Measurements from ENCODE around the gene SHC3. TPM values are rescaled to one million over a fixed set of nuclear protein-coding genes. Genes with fewer than 3 reads are reported as not detected.

The SHC3 gene
- total RNA-seq, 1 donor from 2014 or later: 10.8 TPM

DNA sequence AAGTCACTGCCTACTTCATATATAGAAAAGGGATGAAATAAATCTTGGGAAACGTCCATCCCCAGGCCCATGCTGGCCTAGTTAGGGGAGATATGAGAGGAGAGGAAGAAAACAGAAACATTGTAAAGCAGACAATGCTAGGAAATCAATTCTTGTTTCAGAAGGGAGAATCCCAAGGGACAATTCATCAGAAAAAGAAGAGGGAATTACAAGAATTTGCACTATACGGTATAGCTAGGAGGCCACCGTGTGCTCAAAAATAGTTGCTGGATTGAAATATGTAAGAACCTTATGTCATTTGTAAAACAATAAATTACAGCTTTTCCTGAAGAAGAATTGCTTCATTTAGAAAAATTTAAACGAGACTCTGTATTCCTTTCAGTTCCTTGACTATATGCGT is 8.3 kb upstream of the SHC3 start:
- no peak for DNase-seq (ENCODE audit: low read depth, low spot score)

DNA sequence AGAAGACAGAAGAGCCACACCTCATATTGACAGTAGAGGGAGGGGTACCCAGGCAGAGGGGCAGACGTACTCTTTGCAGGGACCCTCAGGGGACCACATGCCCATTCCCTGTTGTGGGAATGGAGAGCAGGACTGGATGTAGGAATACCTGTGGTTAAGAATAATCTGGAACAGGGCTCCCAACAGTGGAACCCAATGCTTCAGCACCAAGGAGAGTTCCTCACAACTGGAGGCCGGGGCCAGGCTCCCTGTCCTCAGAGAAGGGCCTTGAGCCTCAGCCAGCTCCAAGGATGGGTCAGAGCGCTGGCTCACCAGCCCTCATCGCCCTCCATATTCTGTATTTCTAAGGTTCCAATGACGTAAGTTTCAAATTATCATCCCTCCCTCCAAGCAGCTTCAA is 7.4 kb upstream of the SHC3 start:
- DNase-seq (ENCODE audit: low read depth, low spot score): no peak

DNA sequence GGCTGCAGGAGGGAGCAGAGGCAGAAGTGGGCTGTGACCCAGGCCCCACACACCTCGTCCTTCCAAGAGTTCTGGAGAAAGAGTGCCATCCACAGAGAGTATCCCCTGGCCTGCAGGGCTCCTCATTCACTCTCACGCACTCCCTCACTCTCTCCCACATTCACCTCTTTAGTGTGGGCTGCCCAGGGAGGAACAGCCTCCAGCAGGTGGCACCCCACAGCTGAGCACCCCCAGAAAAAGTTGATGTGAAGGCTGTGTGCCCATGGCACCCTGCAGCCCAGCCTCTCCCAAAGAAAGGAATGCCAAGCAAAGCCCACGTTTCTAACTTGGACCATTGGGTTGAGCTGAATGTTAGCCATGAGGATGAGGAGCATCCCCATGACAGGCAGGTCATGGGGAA is 4.5 kb upstream of the SHC3 start:
- DNase-seq (ENCODE audit: low read depth, low spot score): no peak

DNA sequence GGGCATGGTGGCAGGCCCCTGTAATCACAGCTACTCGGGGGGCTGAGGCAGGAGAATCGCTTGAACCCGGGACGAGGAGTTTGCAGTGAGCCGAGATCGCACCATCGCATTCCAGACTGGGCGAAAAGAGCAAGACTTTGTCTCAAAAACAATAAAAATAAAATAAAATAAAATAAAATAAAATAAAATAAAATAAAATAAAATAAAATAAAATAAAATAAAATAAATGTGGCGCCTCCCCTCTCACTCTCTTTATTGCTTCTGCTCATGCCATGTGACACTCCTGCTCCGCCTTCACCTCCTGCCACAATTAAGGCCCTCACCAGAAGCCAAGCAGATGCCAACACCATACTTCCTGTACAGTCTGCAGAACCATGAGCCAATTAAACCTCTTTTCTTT is 3.8 kb upstream of the SHC3 start:
- no peak for DNase-seq (ENCODE audit: low read depth, low spot score)

DNA sequence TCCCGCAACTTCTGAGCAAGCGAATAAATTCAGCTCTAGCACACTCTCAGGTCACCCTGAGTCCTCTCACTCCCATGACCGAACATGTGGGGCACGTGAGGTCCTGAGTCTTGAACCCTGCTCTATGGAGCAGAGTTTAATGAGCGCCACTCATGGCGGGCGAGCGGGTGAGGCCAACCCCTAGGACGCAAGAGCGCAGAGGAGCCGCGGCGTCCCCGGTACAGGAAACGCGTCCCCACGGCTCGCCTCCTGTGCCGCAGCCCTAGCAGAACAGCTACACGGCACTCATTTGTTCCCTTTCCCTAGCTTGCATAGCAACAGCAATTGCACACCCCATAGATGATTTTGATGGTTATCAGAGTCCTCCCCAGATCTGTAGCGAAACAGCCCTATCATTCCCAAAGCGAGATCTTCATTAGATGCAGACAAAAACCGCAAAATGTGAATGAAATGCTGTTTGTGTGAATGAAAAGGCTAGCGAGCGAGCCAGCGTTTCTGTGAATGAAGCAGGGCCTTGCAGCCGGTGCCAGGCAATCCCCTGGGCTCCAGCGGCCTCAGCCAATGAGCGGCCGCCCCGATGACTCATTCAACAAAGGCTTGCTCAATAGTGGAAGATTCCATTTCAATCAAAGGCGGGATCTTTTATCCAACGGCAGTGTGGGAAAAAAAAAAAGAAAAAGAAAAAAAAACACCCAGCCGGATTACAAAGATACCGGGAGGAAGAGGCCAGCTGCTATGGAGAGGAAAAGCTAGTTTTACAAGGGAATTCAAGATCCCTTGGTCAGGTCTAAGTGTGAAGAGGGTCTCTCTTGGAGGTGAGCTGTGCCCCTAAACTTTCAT is 1.5 kb upstream of the SHC3 start:
- DNase-seq (ENCODE audit: low read depth, low spot score): peak; percentile 85

DNA sequence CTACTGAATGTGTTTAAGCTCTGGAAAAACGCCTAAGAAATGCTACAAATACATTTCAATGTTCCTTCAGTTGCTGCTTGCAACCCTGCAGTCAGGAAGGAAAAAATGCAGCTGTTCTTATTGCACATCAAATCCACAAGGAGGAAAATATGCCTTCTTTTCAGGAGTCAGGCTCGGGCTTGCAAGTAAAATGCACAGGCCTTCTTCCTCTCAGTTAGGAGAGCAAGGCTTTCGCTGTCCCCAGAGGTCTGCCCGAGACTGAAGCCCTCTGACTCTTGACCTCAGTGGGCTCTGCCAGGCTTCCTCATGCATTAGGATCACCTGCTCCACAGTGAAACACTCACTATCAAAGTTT is 899 bp upstream of the SHC3 start:
- DNase-seq (ENCODE audit: low read depth, low spot score): no peak

DNA sequence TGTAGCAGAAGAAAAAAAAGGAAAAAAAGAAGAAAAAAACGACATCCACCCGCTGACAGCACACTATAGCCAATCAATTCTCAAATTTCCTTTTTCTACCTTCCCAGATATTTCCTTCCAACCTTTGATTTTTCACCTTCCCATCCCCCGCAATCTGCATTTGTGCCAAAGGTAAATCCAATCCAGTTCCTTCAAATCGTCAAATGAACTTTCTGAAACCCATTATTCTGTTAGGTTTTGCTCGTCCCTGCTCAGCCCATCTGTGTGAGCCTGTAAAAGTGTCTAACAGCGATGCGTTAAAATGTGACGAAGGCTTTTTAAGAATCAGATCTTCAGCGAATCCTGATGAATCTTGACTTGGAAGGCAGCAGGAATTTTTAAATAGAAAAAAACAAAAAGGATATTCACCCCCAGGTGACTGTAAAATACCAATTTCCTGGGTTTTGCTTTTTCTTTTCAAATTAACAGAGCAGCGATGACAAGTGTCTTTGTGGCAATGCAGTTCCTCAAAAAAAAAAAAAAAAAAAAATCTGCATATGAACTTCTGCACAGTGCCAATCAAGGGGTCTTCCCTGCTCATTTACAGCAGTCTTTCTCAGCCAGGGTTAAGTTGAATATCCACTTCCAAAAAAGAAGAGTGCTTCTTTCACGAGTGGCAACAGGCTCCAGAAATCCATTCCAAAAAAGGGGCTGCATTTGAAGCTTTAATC is 367 bp upstream of the SHC3 start:
- no peak for DNase-seq (ENCODE audit: low read depth, low spot score)

DNA sequence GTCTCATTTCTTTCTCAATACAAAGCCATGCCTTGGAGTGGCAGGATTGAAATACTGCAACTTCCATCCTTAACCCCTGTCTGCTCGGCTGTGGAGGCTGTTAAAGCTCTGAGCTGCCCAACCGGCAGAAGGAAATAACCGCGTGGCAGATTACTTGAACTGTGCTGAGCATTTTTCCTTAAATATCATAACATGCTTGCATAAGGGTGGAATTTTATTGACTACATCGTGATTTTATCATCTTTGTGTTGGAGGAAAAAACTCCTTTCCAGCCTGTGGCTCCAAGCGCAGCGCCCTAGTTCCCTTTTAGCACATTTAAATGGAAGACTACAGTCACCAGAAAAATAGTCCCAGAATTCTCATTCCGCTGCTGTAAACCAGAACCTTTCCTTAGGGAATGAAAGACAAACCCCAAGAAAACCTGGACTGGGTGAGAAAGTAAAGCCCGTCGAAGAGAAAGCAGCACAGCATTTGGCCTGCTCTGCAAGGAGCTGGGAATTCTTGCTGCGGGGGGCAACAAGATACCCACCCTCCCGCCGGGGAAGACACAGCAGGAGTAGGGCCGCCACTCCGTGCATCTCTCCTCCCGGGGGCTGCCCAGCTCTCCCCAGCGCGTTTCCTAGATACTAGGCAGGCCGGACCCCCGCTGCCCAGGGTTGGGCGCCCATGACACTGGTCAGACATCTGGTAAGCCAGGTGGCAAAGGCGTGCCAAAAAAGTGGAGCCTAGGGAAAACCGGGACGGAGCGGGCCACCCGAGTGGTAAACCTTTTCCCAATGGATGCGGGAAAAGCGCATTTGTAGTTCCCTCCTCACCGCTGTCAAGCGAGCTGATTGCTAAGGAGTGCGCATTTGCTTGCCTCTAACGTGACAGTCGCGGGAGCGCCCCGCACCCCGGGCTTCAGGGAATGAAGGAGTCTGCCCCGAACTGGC is 1.3 kb downstream of the SHC3 start:
- DNase-seq (ENCODE audit: low read depth, low spot score): no peak

DNA sequence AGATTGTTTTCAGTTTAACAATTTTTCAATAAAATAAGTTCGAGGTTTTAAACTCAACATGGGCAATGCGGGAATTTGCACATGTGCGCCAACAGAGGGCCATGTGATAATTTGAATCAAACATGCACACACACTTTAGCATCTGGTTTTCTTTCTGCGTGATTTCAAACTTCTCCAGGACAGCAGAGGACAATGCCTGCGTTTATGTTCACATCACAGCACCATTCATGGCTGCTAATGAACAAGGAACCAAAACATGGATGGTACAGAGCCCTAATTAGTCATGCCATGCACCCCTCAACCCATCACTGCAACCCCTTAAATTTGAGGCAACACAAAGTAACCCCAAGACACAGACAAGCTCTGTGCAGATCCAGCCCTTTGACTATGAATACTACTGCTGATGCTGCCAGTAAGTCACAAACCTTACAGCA is 2.8 kb downstream of the SHC3 start:
- no peak for DNase-seq (ENCODE audit: low read depth, low spot score)

DNA sequence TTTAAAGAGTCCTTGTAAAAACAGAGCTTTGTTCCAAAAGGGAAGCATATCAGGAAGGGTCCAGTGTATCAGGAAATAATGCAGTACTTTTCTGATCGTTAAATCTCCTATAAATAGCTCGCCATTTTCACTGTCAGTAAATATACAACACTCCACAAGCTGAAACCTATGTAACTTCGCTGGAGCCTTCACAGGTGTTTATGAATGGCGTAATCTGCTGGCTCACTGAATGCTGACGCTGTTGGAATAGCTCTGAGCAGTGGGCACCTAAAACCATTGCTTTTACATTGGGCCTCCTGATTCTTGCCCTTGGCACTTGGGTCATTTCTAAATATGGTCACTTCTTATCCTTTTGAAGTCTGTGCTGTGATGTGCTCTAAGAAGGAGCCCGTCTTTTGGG is 4.3 kb downstream of the SHC3 start:
- DNase-seq (ENCODE audit: low read depth, low spot score): no peak

DNA sequence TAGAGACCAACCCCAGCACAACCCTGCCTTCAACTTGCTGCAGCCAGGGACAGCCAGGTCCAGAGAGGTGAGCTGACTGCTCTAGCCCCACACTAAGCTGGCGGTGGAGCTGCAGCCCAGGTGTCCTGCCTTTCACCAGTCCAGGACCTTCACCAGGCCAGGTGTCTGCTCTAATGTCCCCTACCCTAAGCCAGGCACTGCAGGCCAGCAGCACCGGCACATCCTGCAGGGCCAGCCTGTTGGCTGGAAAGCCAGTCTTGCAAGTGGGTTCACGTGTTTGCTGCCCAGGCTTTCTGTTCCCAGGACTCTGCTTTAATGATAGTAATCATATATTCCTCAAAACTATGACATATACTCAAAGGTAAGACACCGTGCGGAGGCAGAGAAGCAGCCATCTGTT is 5.5 kb downstream of the SHC3 start:
- DNase-seq (ENCODE audit: low read depth, low spot score): no peak

DNA sequence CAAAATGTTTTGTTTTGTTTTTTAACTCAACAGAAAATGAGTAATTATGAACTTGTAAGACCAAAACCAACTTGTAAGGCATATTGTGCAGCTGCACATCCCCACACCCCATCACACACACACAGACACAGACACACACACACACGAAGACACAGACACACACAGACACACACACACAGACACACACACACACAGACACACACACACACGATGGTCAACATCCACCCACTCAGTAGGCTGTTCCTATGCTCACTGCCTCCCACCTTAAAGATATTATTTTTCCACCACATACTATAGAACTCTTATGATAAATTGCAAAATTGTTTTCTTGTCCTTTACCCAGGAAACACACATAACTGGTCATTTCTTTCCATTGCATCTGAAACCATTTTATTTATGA is 6.2 kb downstream of the SHC3 start:
- DNase-seq (ENCODE audit: low read depth, low spot score): no peak

DNA sequence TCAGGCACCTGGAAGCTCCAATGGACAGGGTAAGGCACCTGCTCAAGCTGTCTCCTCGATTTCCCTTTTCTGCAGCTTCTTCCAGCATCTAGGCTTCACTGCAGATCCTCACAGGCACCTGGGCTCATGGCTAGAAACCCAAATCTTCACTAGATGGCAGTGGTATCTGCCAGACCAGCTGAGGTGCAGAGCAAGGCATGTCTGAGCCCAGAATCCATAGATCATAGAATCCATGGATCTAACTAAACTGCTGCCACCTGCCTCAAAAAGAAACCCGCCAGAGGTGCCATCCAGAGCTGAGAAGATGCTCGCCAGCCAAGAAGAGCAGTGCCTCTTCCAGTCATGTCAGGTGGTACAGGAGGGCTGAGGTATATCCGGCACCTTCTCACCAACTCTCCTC is 6.9 kb downstream of the SHC3 start:
- no peak for DNase-seq (ENCODE audit: low read depth, low spot score)

DNA sequence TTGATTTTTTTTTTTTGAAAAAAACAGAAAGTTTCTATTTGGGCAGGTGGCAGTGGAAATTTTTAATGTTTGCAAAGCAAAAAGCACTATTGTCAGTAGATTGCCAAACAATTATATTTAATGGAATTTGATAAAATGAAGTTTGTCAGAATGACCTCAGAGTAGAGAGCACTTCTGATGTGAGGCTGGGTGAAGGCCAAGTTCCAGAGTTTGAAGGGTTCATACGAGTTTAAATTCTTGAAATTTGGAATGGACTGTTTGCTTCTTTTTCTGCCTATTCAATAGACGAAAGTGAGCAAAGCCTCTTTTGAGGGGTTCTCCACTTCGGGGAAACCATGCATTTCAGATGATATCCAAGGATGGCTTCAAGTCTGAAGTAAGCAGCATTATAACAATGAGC is 7.4 kb downstream of the SHC3 start:
- DNase-seq (ENCODE audit: low read depth, low spot score): no peak

DNA sequence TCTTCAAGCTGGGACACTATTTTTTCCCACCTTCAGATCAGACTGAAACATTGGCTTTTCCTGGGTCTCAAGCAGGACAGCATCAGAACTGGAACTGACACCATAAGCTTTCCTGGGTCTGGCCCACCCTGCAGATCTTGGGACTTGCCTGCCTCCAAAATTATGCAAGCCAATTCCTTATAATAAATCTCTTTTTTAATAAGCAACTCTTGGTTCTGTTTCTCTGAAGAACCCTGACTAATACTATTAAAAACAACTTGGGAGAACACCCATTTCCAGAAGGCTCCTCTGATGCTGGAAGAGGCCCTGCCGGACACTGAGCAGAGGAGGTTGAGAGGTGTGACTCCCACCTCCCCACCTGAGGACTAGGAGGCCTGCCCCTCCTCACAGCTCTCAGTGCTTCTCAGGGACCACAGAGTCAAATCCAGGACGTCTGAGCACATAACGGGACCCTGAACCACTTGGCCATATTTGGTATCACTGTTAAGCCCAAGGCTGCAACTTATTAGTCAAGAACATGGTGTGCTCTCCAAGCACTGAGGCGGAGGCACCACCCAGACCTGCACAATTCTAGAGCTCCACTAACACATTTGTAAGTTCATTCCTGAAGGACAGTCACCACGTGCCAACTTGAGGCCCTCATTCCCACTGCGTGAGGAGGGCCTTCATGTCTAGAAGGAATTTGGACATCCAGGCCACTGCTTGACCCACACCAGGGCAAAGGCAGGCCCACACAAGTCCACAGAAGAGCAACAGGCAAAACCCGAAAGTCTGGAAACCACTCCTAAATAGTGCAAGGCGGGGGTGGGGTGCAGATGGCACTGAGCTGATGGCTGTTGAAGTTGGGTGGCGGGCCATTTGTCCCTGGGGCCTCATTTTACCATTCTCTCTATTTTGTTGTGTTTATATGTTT is 9.5 kb downstream of the SHC3 start:
- no peak for DNase-seq (ENCODE audit: low read depth, low spot score)

DNA sequence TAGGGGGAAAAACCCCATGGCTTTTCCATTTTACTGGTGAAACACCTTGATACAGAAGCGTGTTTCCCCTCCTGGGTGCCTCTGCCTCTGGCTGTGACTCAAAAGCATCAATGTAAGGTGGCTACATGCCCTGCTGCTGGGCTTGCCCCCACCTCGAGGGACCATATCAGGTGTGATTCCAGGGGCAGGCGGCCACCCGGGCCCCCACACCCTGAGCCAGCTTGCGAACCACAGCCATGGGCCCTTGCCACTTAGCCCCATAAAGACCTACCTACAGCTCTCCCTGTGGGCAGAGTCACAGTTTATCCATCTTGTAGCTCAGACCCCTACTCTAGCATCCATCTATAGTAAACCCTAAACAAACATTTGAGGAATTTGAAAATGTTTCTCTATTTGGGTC is 10.8 kb downstream of the SHC3 start:
- no peak for DNase-seq (ENCODE audit: low read depth, low spot score)

DNA sequence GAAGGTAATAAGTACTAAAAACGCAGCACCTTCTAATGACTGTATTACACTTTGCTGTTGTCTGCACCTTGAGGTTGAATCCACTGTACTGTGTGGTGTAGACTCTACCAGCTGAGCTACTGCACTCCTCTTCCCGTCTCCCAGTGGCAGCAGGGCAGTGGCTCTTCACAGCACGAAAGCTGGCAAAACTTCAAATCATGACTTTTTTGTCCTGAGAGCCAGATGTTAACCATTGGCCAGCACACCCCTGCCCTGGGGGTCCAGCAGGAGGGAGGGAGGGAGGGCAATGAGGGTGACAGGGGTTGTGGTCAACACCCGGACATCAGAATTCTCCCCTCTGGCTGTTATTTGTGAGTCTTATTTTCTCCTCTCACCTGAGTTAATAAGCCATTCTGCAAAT is 11.8 kb downstream of the SHC3 start:
- DNase-seq (ENCODE audit: low read depth, low spot score): no peak

DNA sequence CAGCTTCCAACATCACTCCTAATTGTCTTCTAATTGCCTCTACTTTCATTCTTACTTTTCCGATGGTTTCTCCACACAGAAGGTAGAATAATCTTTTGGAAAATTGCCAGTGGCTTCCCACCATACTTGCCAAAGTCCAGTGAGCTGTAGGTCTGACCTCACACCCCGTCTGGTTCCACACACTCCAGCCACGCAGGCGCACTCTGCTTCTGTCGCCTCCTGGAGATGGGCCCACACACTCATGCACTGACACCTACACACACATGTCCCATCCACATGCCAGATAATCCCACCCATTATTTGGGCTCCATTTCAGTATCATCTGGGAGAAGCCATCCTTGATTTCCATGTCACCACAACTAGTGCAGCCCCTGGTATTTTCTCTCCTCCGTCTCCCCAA is 12.7 kb downstream of the SHC3 start:
- DNase-seq (ENCODE audit: low read depth, low spot score): no peak

DNA sequence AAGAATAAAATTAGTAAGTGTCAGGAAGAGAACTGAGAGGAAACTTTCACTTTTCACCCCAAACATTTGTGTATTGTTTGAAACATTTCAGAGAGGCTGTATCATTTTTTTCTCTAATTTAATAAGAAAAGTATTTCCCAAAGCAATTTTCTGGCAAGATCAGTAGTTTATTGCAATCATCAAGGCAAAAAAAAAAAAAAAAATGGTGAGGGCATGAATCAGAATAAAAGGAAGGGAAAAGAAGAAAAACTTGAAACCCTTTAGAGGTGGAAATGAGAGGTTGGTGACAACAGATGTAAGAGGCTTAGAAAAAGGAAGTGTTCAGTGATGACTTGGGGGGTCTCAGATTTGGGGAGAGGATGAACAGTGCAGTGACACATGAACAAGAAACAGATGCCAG is 13.3 kb downstream of the SHC3 start:
- no peak for DNase-seq (ENCODE audit: low read depth, low spot score)

DNA sequence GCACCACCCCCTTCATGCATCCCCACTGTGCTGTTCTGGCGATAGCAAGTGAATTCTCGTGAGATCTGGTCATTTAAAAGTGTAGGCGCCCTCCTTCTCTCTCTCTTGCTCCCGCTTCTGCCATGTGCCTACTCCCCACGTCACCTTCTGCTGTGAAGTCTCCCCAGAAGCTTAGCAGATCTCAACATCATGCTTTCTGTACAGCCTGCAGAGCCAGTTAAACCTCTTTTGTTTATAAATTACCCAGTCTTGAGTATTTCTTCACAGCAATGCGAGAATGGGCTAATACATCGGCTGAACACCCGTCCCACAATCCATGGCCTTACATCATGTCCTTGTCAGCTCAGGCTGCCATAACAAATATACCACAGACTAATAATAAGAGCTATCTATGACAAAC is 17.4 kb downstream of the SHC3 start:
- no peak for DNase-seq (ENCODE audit: low read depth, low spot score)

DNA sequence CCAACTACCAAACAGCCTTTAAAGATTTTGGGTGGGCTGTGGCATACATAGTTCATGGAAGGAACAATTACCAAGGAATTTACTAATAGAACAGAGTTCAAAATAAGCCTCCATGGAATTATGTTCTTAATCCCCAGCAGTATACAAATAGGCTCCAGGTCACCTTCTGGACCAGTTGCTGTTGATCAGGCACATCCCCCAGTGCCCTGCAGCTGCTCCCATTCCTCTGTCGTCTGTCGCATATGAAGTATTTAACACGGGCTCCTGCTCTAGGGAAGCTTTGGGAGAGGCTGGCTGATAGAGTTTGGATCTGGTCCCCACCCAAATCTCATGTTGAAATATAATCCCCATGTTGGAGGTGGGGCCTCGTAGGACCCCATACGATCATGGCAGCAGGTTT is 17.8 kb downstream of the SHC3 start:
- no peak for DNase-seq (ENCODE audit: low read depth, low spot score)

Measured in pulmonary artery endothelial cell (primary cell).